MM.1S (cell line): Measurements from ENCODE around the gene FAM114A1.

ENCODE experiments used
- DNase-seq: peaks from one replicate; pipeline ENCODE4 v3.0.0-alpha.2; 2015
- H2AFZ ChIP-seq: fragments of 300-600 bp; sonication (generic); 2 replicates; pipeline ENCODE4 v1.6.0; 2016; ENCODE audit warnings: antibody characterized with exemption, low read length
- H3F3A ChIP-seq: fragments of 300-600 bp; sonication (generic); 2 replicates; pipeline ENCODE4 v1.6.1; 2016; ENCODE audit warnings: mild to moderate bottlenecking, antibody characterized with exemption, low read length, moderate library complexity, mixed read lengths; ENCODE audit not compliant: insufficient read depth
- H3K27ac ChIP-seq: fragments of 300-600 bp; sonication (generic); 2 replicates; pipeline ENCODE4 v1.5.1; 2016; ENCODE audit warnings: mild to moderate bottlenecking, low read length
- H3K27me3 ChIP-seq: fragments of 300-600 bp; sonication (generic); replicated peaks from 2 replicates; pipeline ENCODE4 v1.6.0; 2016; ENCODE audit warnings: low read length; ENCODE audit not compliant: insufficient read depth
- H3K36me3 ChIP-seq: fragments of 300-600 bp; sonication (generic); replicated peaks from 2 replicates; pipeline ENCODE4 v1.6.1; 2016; ENCODE audit warnings: mild to moderate bottlenecking, low read length, mixed read lengths; ENCODE audit not compliant: insufficient read depth
- H3K4me1 ChIP-seq: fragments of 300-600 bp; sonication (generic); 2 replicates; pipeline ENCODE4 v1.6.1; 2016; ENCODE audit warnings: low read length, mixed read lengths
- H3K4me2 ChIP-seq: fragments of 300-600 bp; sonication (generic); 2 replicates; pipeline ENCODE4 v1.6.0; 2016; ENCODE audit warnings: low read depth, low read length
- H3K4me3 ChIP-seq: fragments of 300-600 bp; sonication (generic); 2 replicates; pipeline ENCODE4 v1.5.1; 2016; ENCODE audit warnings: low read length, mixed read lengths
- H3K79me2 ChIP-seq: fragments of 300-600 bp; sonication (generic); 2 replicates; pipeline ENCODE4 v1.6.1; 2016; ENCODE audit warnings: mixed run types, low read length, mixed read lengths
- H3K9ac ChIP-seq: fragments of 300-600 bp; sonication (generic); 2 replicates; pipeline ENCODE4 v1.6.1; 2016; ENCODE audit warnings: low read length, mixed read lengths
- H3K9me2 ChIP-seq: fragments of 300-600 bp; sonication (generic); replicated peaks from 2 replicates; pipeline ENCODE4 v1.6.1; 2016; ENCODE audit warnings: mild to moderate bottlenecking, low read length, mixed read lengths; ENCODE audit not compliant: insufficient read depth
- H3K9me3 ChIP-seq: fragments of 300-600 bp; sonication (generic); replicated peaks from 2 replicates; pipeline ENCODE4 v1.6.1; 2016; ENCODE audit warnings: mild to moderate bottlenecking, low read length, mixed read lengths; ENCODE audit not compliant: insufficient read depth
- H4K20me1 ChIP-seq: fragments of 300-600 bp; sonication (generic); 2 replicates; pipeline ENCODE4 v1.6.1; 2016; ENCODE audit warnings: mild to moderate bottlenecking, low read length, moderate library complexity, mixed read lengths; ENCODE audit not compliant: insufficient read depth
- EZH2 ChIP-seq: fragments of 300-600 bp; sonication (generic); optimal IDR thresholded peaks from 2 replicates; pipeline ENCODE3; 2017; ENCODE audit warnings: low read depth, mild to moderate bottlenecking, antibody characterized with exemption, low read length, mixed read lengths
- EZH2phosphoT487 ChIP-seq: fragments of 300-600 bp; sonication (generic); IDR thresholded peaks from 2 replicates; pipeline ENCODE4 v1.6.1; 2018; ENCODE audit warnings: antibody characterized with exemption, low read length
- TF ChIP-seq, protein P1 (sequence below): fragments of 300-600 bp; sonication (generic); IDR thresholded peaks from 2 replicates; pipeline ENCODE4 v1.5.1; 2016; ENCODE audit warnings: antibody characterized with exemption, low read length, mixed read lengths

FAM114A1 gene

DNA sequence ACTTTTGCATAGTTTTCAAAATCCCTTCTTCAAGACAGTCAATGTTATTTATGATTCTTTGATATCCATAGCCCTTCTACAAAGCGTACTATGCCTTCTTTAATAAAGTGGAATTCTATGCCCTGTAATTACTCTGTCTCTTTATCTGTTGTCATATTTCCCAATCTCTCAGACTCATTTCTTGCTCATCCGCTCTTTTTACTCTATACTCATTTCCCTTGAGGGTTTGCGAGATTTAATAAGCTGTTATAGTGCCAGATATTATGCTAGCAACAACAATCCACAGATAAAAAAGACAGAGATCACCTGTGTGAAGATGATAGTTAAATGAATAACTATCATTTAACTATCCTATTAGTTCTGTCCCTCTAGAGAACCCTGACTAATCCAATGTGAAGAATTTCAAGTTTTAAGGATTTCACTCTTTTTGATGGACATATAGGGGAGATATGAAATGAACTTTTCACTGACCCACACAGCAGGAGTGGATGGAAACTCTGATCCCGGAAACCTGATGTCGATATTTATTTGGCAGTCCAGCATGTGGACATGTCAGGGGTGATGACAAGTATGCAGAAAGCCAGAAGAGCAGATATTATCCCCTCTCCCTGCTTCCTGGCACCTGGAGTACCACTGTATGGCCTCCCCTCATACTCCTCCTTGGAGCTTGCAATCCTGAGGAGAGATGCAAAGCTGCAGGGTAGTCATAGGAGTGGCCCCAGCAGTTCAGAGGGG, 114.9 kb downstream of the FAM114A1 start:
- H3K9ac ChIP-seq, result no peak overlapping the region
- no peaks in the 10 kb centered on the region for H3K79me2 ChIP-seq
- H3K4me3 ChIP-seq, result no peak overlapping the region
- H3F3A ChIP-seq, result peaks cover 21% of the 10 kb centered on the region
- no peaks in the 10 kb centered on the region for H3K36me3 ChIP-seq
- no peak overlapping the region for H2AFZ ChIP-seq
- H3K9me3 ChIP-seq, result no peaks in the 10 kb centered on the region
- H3K4me1 ChIP-seq, result peaks cover 35% of the 10 kb centered on the region
- no peak overlapping the region for H3K4me2 ChIP-seq
- H3K27me3 ChIP-seq, result no peaks in the 10 kb centered on the region
- H3K9me2 ChIP-seq, result no peaks in the 10 kb centered on the region
- H3K27ac ChIP-seq, result no peak overlapping the region
- no peaks in the 10 kb centered on the region for H4K20me1 ChIP-seq
- DNase-seq, result no peak
- TF ChIP-seq, protein P1, sequence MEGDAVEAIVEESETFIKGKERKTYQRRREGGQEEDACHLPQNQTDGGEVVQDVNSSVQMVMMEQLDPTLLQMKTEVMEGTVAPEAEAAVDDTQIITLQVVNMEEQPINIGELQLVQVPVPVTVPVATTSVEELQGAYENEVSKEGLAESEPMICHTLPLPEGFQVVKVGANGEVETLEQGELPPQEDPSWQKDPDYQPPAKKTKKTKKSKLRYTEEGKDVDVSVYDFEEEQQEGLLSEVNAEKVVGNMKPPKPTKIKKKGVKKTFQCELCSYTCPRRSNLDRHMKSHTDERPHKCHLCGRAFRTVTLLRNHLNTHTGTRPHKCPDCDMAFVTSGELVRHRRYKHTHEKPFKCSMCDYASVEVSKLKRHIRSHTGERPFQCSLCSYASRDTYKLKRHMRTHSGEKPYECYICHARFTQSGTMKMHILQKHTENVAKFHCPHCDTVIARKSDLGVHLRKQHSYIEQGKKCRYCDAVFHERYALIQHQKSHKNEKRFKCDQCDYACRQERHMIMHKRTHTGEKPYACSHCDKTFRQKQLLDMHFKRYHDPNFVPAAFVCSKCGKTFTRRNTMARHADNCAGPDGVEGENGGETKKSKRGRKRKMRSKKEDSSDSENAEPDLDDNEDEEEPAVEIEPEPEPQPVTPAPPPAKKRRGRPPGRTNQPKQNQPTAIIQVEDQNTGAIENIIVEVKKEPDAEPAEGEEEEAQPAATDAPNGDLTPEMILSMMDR, result no peak
- TF ChIP-seq EZH2phosphoT487 (no peak), EZH2 (no peak)

DNA sequence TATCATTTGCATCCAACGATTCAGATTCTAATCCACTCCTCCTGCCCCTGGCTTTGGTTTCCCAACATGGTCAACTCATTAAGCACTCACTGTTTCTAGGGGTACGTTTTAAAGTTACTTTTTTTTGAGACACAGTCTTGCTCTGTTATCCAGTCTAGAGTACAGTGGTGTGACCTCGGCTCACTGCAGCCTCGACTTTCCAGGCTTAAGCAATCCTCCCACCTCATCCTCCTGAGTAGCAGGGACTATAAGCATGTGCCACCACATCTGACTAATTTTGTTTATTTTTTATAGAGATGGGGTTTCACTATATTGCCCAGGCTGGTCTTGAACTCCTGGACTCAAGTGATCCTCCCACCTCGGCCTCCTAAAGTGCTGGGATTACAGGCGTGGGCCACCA, 115.7 kb downstream of the FAM114A1 start:
- Histone ChIP-seq H3K4me3 (no peak overlapping the region), H3K9ac (no peak overlapping the region), H3K36me3 (no peaks in the 10 kb centered on the region), H2AFZ (no peak overlapping the region), H3K4me2 (no peak overlapping the region), H3K79me2 (no peaks in the 10 kb centered on the region), H3K27ac (no peak overlapping the region), H3K9me2 (no peaks in the 10 kb centered on the region), H4K20me1 (no peaks in the 10 kb centered on the region), H3K4me1 (peaks cover 43% of the 10 kb centered on the region), H3K27me3 (no peaks in the 10 kb centered on the region), H3F3A (peaks cover 26% of the 10 kb centered on the region), H3K9me3 (no peaks in the 10 kb centered on the region)
- TF ChIP-seq, protein P1, result no peak
- no peak for TF ChIP-seq EZH2phosphoT487
- no peak for TF ChIP-seq EZH2
- DNase-seq, result no peak

DNA sequence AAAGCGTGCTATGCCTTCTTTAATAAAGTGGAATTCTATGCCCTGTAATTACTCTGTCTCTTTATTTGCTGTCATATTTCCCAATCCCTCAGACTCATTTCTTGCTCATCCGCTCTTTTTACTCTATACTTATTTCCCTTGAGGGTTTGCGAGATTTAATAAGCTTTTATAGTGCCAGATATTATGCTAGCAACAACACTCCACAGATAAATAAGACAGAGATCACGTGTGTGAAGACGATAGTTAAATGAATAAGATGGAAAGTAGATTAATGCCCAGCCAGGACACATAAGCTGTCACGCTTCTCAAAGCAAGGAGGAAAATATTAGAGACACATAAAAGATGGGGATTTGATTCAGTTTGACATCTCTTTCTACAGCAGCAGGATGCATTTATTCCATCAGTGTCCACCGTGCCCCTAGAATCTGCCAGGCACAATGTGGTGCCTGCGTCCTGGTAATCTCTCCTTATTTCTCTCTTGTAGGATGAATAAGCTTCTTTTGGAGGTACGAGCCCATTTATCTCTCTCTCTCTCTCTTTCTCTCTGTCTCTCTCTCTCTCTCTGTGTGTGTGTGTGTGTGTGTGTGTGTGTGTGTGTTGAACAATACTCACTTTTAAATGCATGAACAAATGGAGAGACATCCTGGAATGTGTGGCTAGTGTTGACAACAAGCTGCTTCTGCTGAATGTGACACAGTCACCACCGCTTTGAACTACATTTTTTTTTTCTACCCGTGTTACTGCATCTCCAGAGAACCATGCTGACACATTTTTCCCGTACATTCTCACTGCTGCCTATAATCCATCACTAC, 116.4 kb downstream of the FAM114A1 start:
- TF ChIP-seq, protein P1, result no peak
- TF ChIP-seq EZH2phosphoT487 (no peak), EZH2 (no peak)
- Histone ChIP-seq H3K4me2 (no peak overlapping the region), H3F3A (peaks cover 26% of the 10 kb centered on the region), H4K20me1 (no peaks in the 10 kb centered on the region), H3K36me3 (no peaks in the 10 kb centered on the region), H3K9ac (no peak overlapping the region), H3K4me1 (peaks cover 43% of the 10 kb centered on the region), H3K9me3 (no peaks in the 10 kb centered on the region), H3K4me3 (no peak overlapping the region), H3K79me2 (no peaks in the 10 kb centered on the region), H3K27ac (no peak overlapping the region), H3K27me3 (no peaks in the 10 kb centered on the region), H3K9me2 (no peaks in the 10 kb centered on the region), H2AFZ (no peak overlapping the region)
- no peak for DNase-seq
